Endometrial microvascular endothelial cells (primary cell): ENCODE results near the gene NHLRC4. TPM values are rescaled to one million over a fixed set of nuclear protein-coding genes. Genes with fewer than 3 reads are reported as not detected.

Experiments used
- in situ Hi-C: cut with HindIII; loops from 2 replicates; pipeline ENCODE4 v1.10.0; 2017; ENCODE audit warnings: low sequenced_read_pairs, low pct_unique_long_range_greater_than_20kb; ENCODE audit errors: inconsistent ontology term
- total RNA-seq: library from RNA; depleted of rRNA; stranded (reverse); fragments of >200 nt; gene quantifications from one replicate; pipeline ENCODE4 v1.2.3, GENCODE V29; 2015; ENCODE audit errors: inconsistent ontology term

NHLRC4 gene
- total RNA-seq, 1 donor from 2014 or later, result not detected

GRCh38 chr16:578232-578869 lies 11.5 kb downstream of the NHLRC4 start:
- in situ Hi-C loops, result no loop called here

- in situ Hi-C loops, result no loop called here
Observed at GRCh38 chr16:578870-579405, 12.1 kb downstream of the NHLRC4 start.

- in situ Hi-C loops, result no loop called here
Observed at GRCh38 chr16:580141-580945, 13.5 kb downstream of the NHLRC4 start.

GRCh38 chr16:580946-581498 lies 14.2 kb downstream of the NHLRC4 start:
- in situ Hi-C loops, result no loop called here

GRCh38 chr16:582218-582613 lies 15.4 kb downstream of the NHLRC4 start:
- in situ Hi-C loops, result no loop called here

- in situ Hi-C loops, result no loop called here
Observed at GRCh38 chr16:582614-583331, 16.0 kb downstream of the NHLRC4 start.

- in situ Hi-C loops, result no loop called here
Observed at GRCh38 chr16:583470-583814, 16.6 kb downstream of the NHLRC4 start.

GRCh38 chr16:583815-584591 lies 17.2 kb downstream of the NHLRC4 start:
- in situ Hi-C loops, result no loop called here

- in situ Hi-C loops, result no loop called here
Observed at GRCh38 chr16:585351-585750, 18.5 kb downstream of the NHLRC4 start.

- in situ Hi-C loops, result no loop called here
Observed at GRCh38 chr16:586047-586644, 19.3 kb downstream of the NHLRC4 start.

- in situ Hi-C loops, result no loop called here
Observed at GRCh38 chr16:586645-587590, 20.1 kb downstream of the NHLRC4 start.

- in situ Hi-C loops, result no loop called here
Observed at GRCh38 chr16:588639-588888, 21.8 kb downstream of the NHLRC4 start.

GRCh38 chr16:588889-589657 lies 22.3 kb downstream of the NHLRC4 start:
- in situ Hi-C loops, result no loop called here

- in situ Hi-C loops, result no loop called here
Observed at GRCh38 chr16:589658-590187, 22.9 kb downstream of the NHLRC4 start, which contains the start of gene RAB40C. Gene RAB40C (plus strand): TSS chr16:590066. CDS start chr16:590292, 226 bp downstream.

GRCh38 chr16:590188-590814 lies 23.5 kb downstream of the NHLRC4 start:
- in situ Hi-C loops, result no loop called here

GRCh38 chr16:590815-591200 lies 24.0 kb downstream of the NHLRC4 start:
- in situ Hi-C loops, result no loop called here
